Panc1 (cell line): ENCODE data around the gene PSORS1C1.

ENCODE experiments used
- POLR2AphosphoS5 ChIP-seq: IDR thresholded peaks from 2 replicates; pipeline ENCODE4 v1.6.1; 2012; ENCODE audit warnings: mild to moderate bottlenecking, low read depth, low read length, moderate library complexity
- TCF7L2 ChIP-seq: IDR thresholded peaks from 2 replicates; pipeline ENCODE4 v1.6.1; 2011; ENCODE audit warnings: mild to moderate bottlenecking, low read depth, low read length, inconsistent platforms
- TF ChIP-seq, protein P1 (sequence below): fragments of 450-650 bp; IDR thresholded peaks from 2 replicates; pipeline ENCODE4 v1.5.1; 2017; ENCODE audit warnings: mild to moderate bottlenecking

DNA sequence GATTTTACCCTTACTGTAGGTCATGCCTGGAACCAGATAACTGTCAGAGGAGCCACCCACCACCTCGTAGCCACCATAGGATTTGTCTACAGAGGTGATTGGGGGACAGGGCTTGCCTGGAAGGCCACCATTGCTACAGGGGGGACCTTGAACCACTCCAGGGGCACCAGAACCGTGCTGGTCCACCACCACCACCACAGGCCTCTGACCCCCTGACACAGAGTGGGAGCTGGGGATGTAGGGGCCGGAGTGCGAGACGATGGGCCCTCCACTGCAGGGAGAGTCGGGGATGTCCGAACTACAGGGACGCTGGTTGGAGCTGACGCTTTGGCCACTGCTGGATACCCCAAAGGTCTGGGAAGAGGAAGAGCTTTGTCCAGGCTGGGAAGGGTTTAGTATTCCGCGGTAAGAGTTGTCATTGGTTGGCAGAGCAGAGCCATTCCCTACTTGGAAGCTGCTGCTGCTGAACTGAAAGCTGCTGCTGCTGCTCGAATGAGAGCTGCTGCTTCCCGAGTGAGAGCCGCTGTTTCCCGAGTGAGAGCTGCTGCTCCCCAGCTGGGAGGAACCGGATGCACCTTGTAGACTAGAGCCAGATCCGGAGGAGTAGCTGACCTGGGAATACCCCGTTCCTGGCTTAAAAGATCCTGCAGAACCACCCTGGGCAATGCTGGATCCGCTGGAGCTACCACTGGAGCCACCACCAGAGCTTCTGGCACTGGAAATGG is 2.2 kb downstream of the PSORS1C1 start:
- TF ChIP-seq, protein P1, sequence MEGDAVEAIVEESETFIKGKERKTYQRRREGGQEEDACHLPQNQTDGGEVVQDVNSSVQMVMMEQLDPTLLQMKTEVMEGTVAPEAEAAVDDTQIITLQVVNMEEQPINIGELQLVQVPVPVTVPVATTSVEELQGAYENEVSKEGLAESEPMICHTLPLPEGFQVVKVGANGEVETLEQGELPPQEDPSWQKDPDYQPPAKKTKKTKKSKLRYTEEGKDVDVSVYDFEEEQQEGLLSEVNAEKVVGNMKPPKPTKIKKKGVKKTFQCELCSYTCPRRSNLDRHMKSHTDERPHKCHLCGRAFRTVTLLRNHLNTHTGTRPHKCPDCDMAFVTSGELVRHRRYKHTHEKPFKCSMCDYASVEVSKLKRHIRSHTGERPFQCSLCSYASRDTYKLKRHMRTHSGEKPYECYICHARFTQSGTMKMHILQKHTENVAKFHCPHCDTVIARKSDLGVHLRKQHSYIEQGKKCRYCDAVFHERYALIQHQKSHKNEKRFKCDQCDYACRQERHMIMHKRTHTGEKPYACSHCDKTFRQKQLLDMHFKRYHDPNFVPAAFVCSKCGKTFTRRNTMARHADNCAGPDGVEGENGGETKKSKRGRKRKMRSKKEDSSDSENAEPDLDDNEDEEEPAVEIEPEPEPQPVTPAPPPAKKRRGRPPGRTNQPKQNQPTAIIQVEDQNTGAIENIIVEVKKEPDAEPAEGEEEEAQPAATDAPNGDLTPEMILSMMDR = no peak
- TF ChIP-seq POLR2AphosphoS5 = no peak
- TF ChIP-seq TCF7L2 = no peak
